RWPE2 (cell line): Measurements from ENCODE around the gene ADGRF4.
A peak's percentile ranks its signal among the peaks of the same experiment; 100 is the strongest.

Experiments
- ATAC-seq: fragments of 200-7000 bp; cut with Tn5 transposase; 3 replicates; pipeline ENCODE4 v1.9.1; 2021; ENCODE audit warnings: low read depth
- DNase-seq: peaks from one replicate; pipeline ENCODE4 v3.0.0-alpha.2; 2020; ENCODE audit warnings: low spot score
- H3K27ac ChIP-seq: fragments of 450-650 bp; 2 replicates; pipeline ENCODE4 v1.5.1; 2017; ENCODE audit warnings: mild to moderate bottlenecking; ENCODE audit not compliant: poor library complexity, severe bottlenecking
- H3K27me3 ChIP-seq: fragments of 250-450 bp; sonication (Bioruptor Pico); 2 replicates; pipeline ENCODE4 v1.5.1; 2021; ENCODE audit warnings: mild to moderate bottlenecking, moderate library complexity; ENCODE audit not compliant: insufficient read depth, poor library complexity, severe bottlenecking
- H3K36me3 ChIP-seq: fragments of 250-450 bp; sonication (Bioruptor Pico); 2 replicates; pipeline ENCODE4 v1.5.1; 2020; ENCODE audit warnings: low read depth, mild to moderate bottlenecking, moderate library complexity
- H3K4me1 ChIP-seq: fragments of 250-450 bp; sonication (Bioruptor Pico); 2 replicates; pipeline ENCODE4 v1.5.1; 2021; ENCODE audit warnings: mild to moderate bottlenecking, moderate library complexity; ENCODE audit not compliant: insufficient read depth, poor library complexity, severe bottlenecking
- H3K4me3 ChIP-seq: fragments of 250-450 bp; sonication (Bioruptor Pico); 2 replicates; pipeline ENCODE4 v1.5.1; 2021; ENCODE audit warnings: mild to moderate bottlenecking, moderate library complexity; ENCODE audit not compliant: severe bottlenecking
- H3K9me3 ChIP-seq: fragments of 250-450 bp; sonication (Bioruptor Pico); 2 replicates; pipeline ENCODE4 v1.5.1; 2021; ENCODE audit warnings: mild to moderate bottlenecking, moderate library complexity; ENCODE audit not compliant: severe bottlenecking
- TF ChIP-seq, protein P1 (sequence below): fragments of 450-650 bp; IDR thresholded peaks from one replicate; pipeline ENCODE4 v1.5.1; 2017; ENCODE audit warnings: mild to moderate bottlenecking, moderate library complexity; ENCODE audit not compliant: poor library complexity, severe bottlenecking

Gene ADGRF4

GRCh38 chr6:47729019-47729418 lies 30.6 kb downstream of the ADGRF4 start:
- Histone ChIP-seq H3K4me1 (peaks cover 41% of the 10 kb centered on the region), H3K36me3 (no peaks in the 10 kb centered on the region), H3K4me3 (no peak overlapping the region), H3K27me3 (no peaks in the 10 kb centered on the region), H3K27ac (peak overlapping the region; percentile 94), H3K9me3 (no peaks in the 10 kb centered on the region)
- ATAC-seq (peak; percentile 98), DNase-seq (no peak)
- TF ChIP-seq, protein P1, sequence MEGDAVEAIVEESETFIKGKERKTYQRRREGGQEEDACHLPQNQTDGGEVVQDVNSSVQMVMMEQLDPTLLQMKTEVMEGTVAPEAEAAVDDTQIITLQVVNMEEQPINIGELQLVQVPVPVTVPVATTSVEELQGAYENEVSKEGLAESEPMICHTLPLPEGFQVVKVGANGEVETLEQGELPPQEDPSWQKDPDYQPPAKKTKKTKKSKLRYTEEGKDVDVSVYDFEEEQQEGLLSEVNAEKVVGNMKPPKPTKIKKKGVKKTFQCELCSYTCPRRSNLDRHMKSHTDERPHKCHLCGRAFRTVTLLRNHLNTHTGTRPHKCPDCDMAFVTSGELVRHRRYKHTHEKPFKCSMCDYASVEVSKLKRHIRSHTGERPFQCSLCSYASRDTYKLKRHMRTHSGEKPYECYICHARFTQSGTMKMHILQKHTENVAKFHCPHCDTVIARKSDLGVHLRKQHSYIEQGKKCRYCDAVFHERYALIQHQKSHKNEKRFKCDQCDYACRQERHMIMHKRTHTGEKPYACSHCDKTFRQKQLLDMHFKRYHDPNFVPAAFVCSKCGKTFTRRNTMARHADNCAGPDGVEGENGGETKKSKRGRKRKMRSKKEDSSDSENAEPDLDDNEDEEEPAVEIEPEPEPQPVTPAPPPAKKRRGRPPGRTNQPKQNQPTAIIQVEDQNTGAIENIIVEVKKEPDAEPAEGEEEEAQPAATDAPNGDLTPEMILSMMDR = no peak

DNA sequence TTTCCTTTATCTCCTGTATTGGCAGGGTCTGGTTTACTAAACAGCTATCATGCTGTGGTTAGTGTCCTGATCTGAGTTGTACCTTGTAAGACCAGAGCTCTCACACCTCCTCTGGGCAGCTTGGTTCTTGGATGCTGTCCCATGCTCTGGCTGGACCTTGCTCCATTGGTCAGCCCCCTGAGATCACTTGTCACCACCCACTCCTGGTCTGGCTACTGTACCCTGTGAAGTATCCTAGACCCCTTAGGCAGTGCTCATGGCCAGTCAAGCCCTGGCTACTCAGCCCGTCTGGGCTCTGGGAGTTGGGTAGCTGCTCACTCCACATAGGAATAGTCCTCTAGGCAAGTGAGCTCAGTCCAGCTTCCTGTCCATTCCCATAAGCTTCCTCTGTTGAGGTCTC lies 31.1 kb downstream of the ADGRF4 start:
- Histone ChIP-seq H3K36me3 (no peaks in the 10 kb centered on the region), H3K4me3 (no peak overlapping the region), H3K27ac (peak overlapping the region; percentile 94), H3K9me3 (no peaks in the 10 kb centered on the region), H3K4me1 (peaks cover 41% of the 10 kb centered on the region), H3K27me3 (no peaks in the 10 kb centered on the region)
- no peak; the same call in 2 of the 3 replicates for ATAC-seq
- TF ChIP-seq, protein P1 = no peak
- no peak for DNase-seq

DNA sequence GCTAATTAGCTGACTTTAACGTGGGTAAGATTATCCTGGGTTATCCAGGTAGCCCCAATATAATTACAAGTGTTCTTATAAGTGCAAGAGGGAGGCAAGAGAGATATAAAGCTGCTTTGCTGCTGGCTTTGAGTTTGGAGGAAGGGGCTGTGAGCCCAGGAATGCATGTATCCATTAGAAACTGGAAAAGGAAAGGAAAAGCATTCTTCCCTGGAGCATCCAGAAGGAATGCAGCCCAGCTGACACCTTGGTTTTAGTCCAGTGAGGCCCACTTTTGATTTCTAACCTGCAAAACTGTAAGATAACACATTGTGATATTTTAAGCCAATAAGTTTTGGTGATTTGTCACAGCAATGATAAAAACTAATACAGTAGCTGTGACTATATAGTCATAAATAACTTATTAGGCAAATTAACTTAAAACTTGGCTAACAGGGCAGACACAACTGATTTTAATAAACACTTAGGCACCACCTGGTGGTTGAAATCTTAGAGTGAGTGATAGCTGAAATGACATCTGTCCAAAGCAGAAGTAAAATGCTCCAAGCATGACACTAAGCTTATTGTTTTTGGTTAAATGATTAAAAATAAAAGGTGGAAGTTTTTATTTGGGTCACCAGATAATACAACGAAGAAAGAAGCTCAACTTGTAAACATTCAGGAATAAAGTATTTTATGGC lies 35.6 kb downstream of the ADGRF4 start:
- ATAC-seq (no peak), DNase-seq (no peak)
- no peak overlapping the region for H3K27ac ChIP-seq
- H3K4me3 ChIP-seq = no peak overlapping the region
- H3K36me3 ChIP-seq = no peaks in the 10 kb centered on the region
- no peaks in the 10 kb centered on the region for H3K27me3 ChIP-seq
- TF ChIP-seq, protein P1 = peak; percentile 75
- H3K4me1 ChIP-seq = peaks cover 39% of the 10 kb centered on the region
- no peaks in the 10 kb centered on the region for H3K9me3 ChIP-seq

GRCh38 chr6:47734831-47735481 lies 36.6 kb downstream of the ADGRF4 start:
- DNase-seq = no peak
- Histone ChIP-seq H3K27me3 (no peaks in the 10 kb centered on the region), H3K4me1 (peaks cover 30% of the 10 kb centered on the region), H3K27ac (no peak overlapping the region), H3K36me3 (no peaks in the 10 kb centered on the region), H3K4me3 (no peak overlapping the region), H3K9me3 (no peaks in the 10 kb centered on the region)
- TF ChIP-seq, protein P1 = no peak
- ATAC-seq = no peak

- TF ChIP-seq, protein P1 = no peak
- peak; percentile 59; the same call in 2 of the 3 replicates for ATAC-seq
- H3K4me1 ChIP-seq = peaks cover 20% of the 10 kb centered on the region
Observed at GRCh38 chr6:47736083-47736700, 37.8 kb downstream of the ADGRF4 start.

More at GRCh38 chr6:47736083-47736700, 37.8 kb downstream of the ADGRF4 start:
- no peaks in the 10 kb centered on the region for H3K27me3 ChIP-seq
- H3K27ac ChIP-seq = peak overlapping the region; percentile 14
- DNase-seq = no peak
- no peaks in the 10 kb centered on the region for H3K9me3 ChIP-seq
- H3K4me3 ChIP-seq = no peak overlapping the region
- H3K36me3 ChIP-seq = no peaks in the 10 kb centered on the region
